Suprapubic skin (tissue), 3 donors: ENCODE data around the gene S100PBP.

ENCODE experiments used
- CTCF ChIP-seq, 2 donors: fragments of 200-600 bp in 1 of 2; fragments of 450-650 bp in 1 of 2; sonication (generic) in 1 of 2; IDR thresholded peaks; one replicate each; pipeline ENCODE4 v1.5.1; 2016 to 2019; ENCODE audit warnings: antibody characterized with exemption in 2 of 2, mild to moderate bottlenecking in 1 of 2, moderate library complexity in 1 of 2
- POLR2A ChIP-seq, 2 donors: fragments of 450-650 bp; IDR thresholded peaks; one replicate each; pipeline ENCODE4 v1.6.1; 2017; ENCODE audit warnings: antibody characterized with exemption in 2 of 2, mild to moderate bottlenecking in 2 of 2, moderate library complexity in 2 of 2

DNA sequence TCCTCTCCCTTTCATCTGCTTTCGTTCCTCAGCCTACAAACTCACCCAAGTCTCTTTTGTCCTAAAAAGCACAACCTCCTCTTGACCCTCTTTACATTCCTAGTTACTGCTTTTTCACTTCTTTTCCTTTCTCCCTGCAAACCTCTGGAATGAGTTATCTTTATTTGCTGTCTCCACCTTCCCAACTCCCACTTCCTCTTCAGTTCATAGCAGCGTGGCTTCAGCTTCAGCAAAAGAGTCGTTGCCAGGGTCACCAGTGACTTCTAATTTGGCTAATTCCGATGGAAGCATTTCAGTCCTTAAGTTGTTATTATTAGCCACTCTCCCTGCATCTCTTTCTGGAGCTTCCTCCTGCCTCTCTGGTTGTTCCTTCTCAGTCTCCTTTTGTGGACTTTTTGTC lies 90.0 kb downstream of the S100PBP start:
- TF ChIP-seq POLR2A (IDR thresholded peaks at IDR 0.05) (no peak), CTCF (IDR thresholded peaks at IDR 0.05) (no peak)
